Measurements from ENCODE around the gene AGBL2.

DNA sequence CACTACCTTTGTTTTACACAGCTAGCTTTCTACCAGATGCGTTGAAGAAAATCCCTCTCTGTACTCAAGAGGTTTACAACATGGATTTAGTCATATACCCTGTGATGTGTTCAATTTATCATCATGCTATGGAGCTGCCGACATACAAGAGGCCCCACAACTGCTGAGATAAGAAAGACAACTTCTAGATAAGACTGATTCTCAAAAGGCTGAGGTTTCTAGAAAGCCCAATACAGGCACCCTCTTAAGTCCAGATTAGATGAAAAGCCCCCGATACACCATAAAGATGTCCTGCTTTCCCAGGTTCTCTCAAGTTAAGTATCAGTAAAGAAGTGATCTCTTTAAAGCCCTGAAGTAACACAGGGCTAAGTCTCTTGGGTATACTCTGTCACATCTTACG is 87.1 kb downstream of the AGBL2 start:
- TF ChIP-seq, protein P1, sequence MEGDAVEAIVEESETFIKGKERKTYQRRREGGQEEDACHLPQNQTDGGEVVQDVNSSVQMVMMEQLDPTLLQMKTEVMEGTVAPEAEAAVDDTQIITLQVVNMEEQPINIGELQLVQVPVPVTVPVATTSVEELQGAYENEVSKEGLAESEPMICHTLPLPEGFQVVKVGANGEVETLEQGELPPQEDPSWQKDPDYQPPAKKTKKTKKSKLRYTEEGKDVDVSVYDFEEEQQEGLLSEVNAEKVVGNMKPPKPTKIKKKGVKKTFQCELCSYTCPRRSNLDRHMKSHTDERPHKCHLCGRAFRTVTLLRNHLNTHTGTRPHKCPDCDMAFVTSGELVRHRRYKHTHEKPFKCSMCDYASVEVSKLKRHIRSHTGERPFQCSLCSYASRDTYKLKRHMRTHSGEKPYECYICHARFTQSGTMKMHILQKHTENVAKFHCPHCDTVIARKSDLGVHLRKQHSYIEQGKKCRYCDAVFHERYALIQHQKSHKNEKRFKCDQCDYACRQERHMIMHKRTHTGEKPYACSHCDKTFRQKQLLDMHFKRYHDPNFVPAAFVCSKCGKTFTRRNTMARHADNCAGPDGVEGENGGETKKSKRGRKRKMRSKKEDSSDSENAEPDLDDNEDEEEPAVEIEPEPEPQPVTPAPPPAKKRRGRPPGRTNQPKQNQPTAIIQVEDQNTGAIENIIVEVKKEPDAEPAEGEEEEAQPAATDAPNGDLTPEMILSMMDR (IDR thresholded peaks at IDR 0.05; ENCODE audit: poor library complexity, severe bottlenecking), result no peak
- TF ChIP-seq POLR2AphosphoS5 (IDR thresholded peaks at IDR 0.05), result no peak
- no peak for TF ChIP-seq RAD21 (conservative IDR thresholded peaks at IDR 0.05)
